ENCODE measurements around the gene SLC30A3. TPM values are rescaled to one million over a fixed set of nuclear protein-coding genes. Genes with fewer than 3 reads are reported as not detected.

Gene SLC30A3
- total and polyA plus RNA-seq, 2 of the 4 experiments (the other 2 are of a cell fraction): 0.15 TPM; not detected in 1

DNA sequence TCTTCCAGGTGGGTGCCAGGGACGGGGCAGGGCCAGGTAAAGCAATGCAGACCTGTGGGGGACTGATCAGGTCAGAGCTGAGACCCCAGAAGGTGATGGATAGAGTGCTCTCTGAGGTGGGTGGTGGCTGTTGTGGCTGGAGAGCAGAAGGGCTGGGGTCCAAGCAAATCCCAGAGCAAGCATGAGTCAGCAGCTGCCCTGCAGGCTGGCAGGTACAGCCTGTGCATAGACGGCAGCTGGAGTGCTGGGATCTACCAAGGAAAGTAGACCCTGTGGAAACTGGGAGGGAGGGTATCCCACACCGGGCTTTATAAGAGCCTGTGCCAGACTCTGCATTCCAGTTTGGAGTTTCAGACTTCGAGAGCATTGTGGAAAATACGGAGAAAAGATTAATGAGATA, 20.0 kb upstream of the SLC30A3 start:
- intact Hi-C loops (cut with micrococcal nuclease): no loop called here
- dilution Hi-C loops (cut with HindIII; ENCODE audit: low sequenced_read_pairs, unreplicated experiment): no loop called here
- no peak overlapping the region for H3K56ac ChIP-seq (ENCODE audit: extremely low read depth, insufficient read depth, low read length)
- CTCF ChIA-PET: interaction anchor here (0.6 to 1.1 kb wide), 3 partner anchors 13 to 34 kb away, joined by 3 to 4 read pairs (median 4); partner anchors contain the start of gene SLC30A3
- POLR2A ChIA-PET (ENCODE audit: unreplicated experiment): no interaction called here
- H3K27ac ChIP-seq (ENCODE audit: insufficient read depth, low read length): no peak overlapping the region
- H2BK15ac ChIP-seq (ENCODE audit: low read depth, low read length): no peak overlapping the region
- H2BK5ac ChIP-seq (ENCODE audit: low read depth, low read length, poor library complexity, severe bottlenecking): no peak overlapping the region
- peak overlapping the region; percentile 45; the same call in 1 of the 2 replicates for H2AK5ac ChIP-seq (ENCODE audit: low read depth, low read length)
- H4K91ac ChIP-seq (ENCODE audit: insufficient read depth, low read depth, low read length): no peak overlapping the region; the same call in 1 of the 2 replicates
- no peak overlapping the region; the same call in 1 of the 2 replicates for H3K23ac ChIP-seq (ENCODE audit: low read depth, low read length)
- BruUV-seq (replicated peaks): no TSS peak
- H4K5ac ChIP-seq (ENCODE audit: low read depth, low read length): no peak overlapping the region
- H4K20me1 ChIP-seq (ENCODE audit: insufficient read depth, low read length): no peaks in the 10 kb centered on the region
- H3K4me1 ChIP-seq (ENCODE audit: control insufficient read depth, insufficient read depth, low read length): peaks cover 29% of the 10 kb centered on the region
- no peak for TF ChIP-seq MXI1 (IDR thresholded peaks at IDR 0.05; ENCODE audit: borderline replicate concordance, low read depth, low read length)
- TF ChIP-seq NFE2L2 (IDR thresholded peaks at IDR 0.05; ENCODE audit: low read depth, low read length): peak; percentile 60; the same call in 1 of the 2 replicates
- no peaks in the 10 kb centered on the region for H3K9me3 ChIP-seq (ENCODE audit: control insufficient read depth, insufficient read depth, low read length)
- no peak overlapping the region for H3K4me2 ChIP-seq (ENCODE audit: low read depth, low read length)
- ATAC-seq (ENCODE audit: low read depth) (no peak), DNase-seq (no peak)
- WGBS, 2 experiments (ENCODE audit: extremely low coverage in 2 of 2, insufficient read length in 1 of 2): no CpG with 5 or more reads among the region's 5 CpGs
- H2BK120ac ChIP-seq (ENCODE audit: low read depth, low read length): peak overlapping the region; percentile 66
- H3K14ac ChIP-seq (replicated peaks; ENCODE audit: low read depth, low read length): 0 out of 2 replicates have a peak overlapping the region, but pooled peaks have one; percentile 29
- H2AK9ac ChIP-seq (replicated peaks; ENCODE audit: low read depth, low read length, poor library complexity): no peak overlapping the region
- H3K9me1 ChIP-seq (ENCODE audit: insufficient read depth, low read length): peaks cover 17% of the 10 kb centered on the region
- H3K9ac ChIP-seq (ENCODE audit: low read depth, low read length): no peak overlapping the region
- in situ Hi-C loops (cut with MboI; ENCODE audit: low sequenced_read_pairs): loop anchor here (5.0 kb wide), 1 partner anchor 186 kb away; no protein-coding TSS in a partner anchor
- H3K4ac ChIP-seq (ENCODE audit: low read depth, low read length): no peak overlapping the region; the same call in 1 of the 2 replicates
- H3K4me3 ChIP-seq (ENCODE audit: insufficient read depth, low read depth, low read length): no peak overlapping the region
- peaks cover 10% of the 10 kb centered on the region; the same call in 1 of the 2 replicates for H3K27me3 ChIP-seq (ENCODE audit: control insufficient read depth, insufficient read depth, low read length)
- H3K36me3 ChIP-seq (ENCODE audit: control insufficient read depth, insufficient read depth, low read length): no peaks in the 10 kb centered on the region
- peak overlapping the region; percentile 60 for H2AFZ ChIP-seq (replicated peaks; ENCODE audit: low read length, poor library complexity)
- peak overlapping the region; percentile 63 for H2BK20ac ChIP-seq (ENCODE audit: low read depth, low read length)
- no peaks in the 10 kb centered on the region for H3K79me1 ChIP-seq (ENCODE audit: low read depth in 1 of 2, low read length in 2 of 2)
- no peak overlapping the region for H4K8ac ChIP-seq (ENCODE audit: low read depth in 2 of 2, low read length in 2 of 2)
- H3K18ac ChIP-seq (ENCODE audit: low read depth, low read length): peak overlapping the region; percentile 13; the same call in 1 of the 2 replicates

All from IMR-90 (cell line).